ENCODE results near the gene SLC66A2. TPM values are rescaled to one million over a fixed set of nuclear protein-coding genes. Genes with fewer than 3 reads are reported as not detected.

SLC66A2 gene
- total RNA-seq, 1 experiment from 2014 or later: 13.0 TPM

DNA sequence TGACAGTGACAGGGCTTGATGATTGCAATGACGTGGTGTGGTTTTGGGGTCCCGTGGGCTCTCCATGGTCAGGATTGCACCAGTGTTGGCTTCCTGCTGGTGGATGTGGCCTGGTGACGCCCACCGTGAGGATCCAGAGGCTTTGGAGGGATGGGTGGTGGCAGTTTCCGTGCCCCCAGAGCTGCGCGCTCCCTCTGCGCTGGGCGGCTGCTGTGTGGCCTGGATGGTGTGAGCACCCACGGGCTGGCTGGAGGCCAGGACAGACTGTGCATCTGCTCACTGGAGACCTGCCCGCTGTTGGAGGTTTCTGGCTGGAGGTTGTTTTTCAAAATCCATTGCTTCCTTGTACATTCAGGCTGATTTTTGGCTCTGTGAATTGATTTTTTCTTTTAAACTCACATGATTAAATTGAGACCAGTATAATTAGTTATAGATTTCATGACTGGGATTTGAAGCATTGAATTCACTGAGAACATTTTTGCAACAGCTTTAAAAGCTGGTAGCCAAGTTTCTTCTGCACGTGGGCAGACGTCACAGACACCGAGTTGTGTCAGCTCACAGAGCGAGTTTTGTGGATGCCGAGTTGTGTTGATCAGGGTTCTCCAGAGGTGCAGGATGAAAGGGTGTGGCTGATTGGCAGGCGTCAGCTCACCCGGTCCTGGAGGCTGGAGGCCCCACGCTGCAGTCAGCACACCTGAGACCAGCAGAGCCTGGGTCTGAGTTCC lies 81.0 kb downstream of the SLC66A2 start:
- Histone ChIP-seq H4K8ac (replicated peaks; ENCODE audit: insufficient read length, low read depth, low read length) (no peak overlapping the region), H3K23ac (ENCODE audit: insufficient read length, low read depth, low read length) (no peak overlapping the region), H3K9me3 (ENCODE audit: control insufficient read depth, low read depth, low read length) (no peaks in the 10 kb centered on the region), H3K27me3 (ENCODE audit: insufficient read depth, low read length) (no peaks in the 10 kb centered on the region), H2AK5ac (ENCODE audit: insufficient read length, low read length) (no peak overlapping the region), H3K56ac (ENCODE audit: insufficient read length, low read depth, low read length) (no peak overlapping the region), H2BK15ac (ENCODE audit: low read depth, low read length) (no peak overlapping the region), H3K14ac (ENCODE audit: insufficient read depth, low read length) (peak overlapping the region; percentile 9; the same call in 1 of the 2 replicates), H3T11ph (ENCODE audit: low read length) (no peak overlapping the region), H2BK20ac (ENCODE audit: low read depth, low read length, poor library complexity, severe bottlenecking) (no peak overlapping the region), H3K4me2 (ENCODE audit: insufficient read depth, insufficient read length, low read length) (no peak overlapping the region), H4K20me1 (ENCODE audit: control insufficient read depth, insufficient read depth, insufficient read length) (no peaks in the 10 kb centered on the region), H3K79me2 (ENCODE audit: insufficient read depth, low read length) (no peaks in the 10 kb centered on the region), H2BK5ac (ENCODE audit: insufficient read length, low read length) (no peak overlapping the region), H2AFZ (ENCODE audit: low read length) (no peak overlapping the region), H4K91ac (ENCODE audit: insufficient read length, low read depth, low read length) (no peak overlapping the region), H2BK120ac (ENCODE audit: low read depth, low read length, poor library complexity, severe bottlenecking) (no peak overlapping the region), H3K4ac (ENCODE audit: low read depth, low read length) (no peak overlapping the region), H3K23me2 (ENCODE audit: insufficient read length, low read depth, low read length, poor library complexity, severe bottlenecking) (no peaks in the 10 kb centered on the region), H4K5ac (ENCODE audit: insufficient read length, low read depth, low read length) (no peak overlapping the region), H3K9ac (ENCODE audit: extremely low read depth, insufficient read length, low read length) (no peak overlapping the region), H3K4me1 (ENCODE audit: insufficient read depth, low read length) (no peaks in the 10 kb centered on the region), H3K18ac (ENCODE audit: insufficient read length, low read depth, low read length) (no peak overlapping the region), H3K79me1 (ENCODE audit: insufficient read depth, low read depth, low read length, poor library complexity, severe bottlenecking) (no peaks in the 10 kb centered on the region), H3K27ac (ENCODE audit: insufficient read length, low read depth, low read length) (no peak overlapping the region), H2BK12ac (ENCODE audit: insufficient read length, low read depth, low read length) (no peak overlapping the region)
- Mint-ChIP-seq H3K4me1 (peaks cover 0 to 9% of the 10 kb centered on the region in 2 experiments; a peak in 2 of 4 replicates), H3K27me3 (ENCODE audit: low read depth) (no peaks in the 10 kb centered on the region; the same call in 1 of the 2 replicates), H3K36me3 (ENCODE audit: insufficient read depth in 1 of 3, low read depth in 3 of 3) (no peaks in the 10 kb centered on the region), H3K4me3 (no peak overlapping the region), H3K9me3 (no peaks in the 10 kb centered on the region), H3K27ac (peak overlapping the region in 1 of 3 experiments; percentile 22; a peak in 1 of 7 replicates)
- no peak for DNase-seq
- TF ChIP-seq, protein P1, sequence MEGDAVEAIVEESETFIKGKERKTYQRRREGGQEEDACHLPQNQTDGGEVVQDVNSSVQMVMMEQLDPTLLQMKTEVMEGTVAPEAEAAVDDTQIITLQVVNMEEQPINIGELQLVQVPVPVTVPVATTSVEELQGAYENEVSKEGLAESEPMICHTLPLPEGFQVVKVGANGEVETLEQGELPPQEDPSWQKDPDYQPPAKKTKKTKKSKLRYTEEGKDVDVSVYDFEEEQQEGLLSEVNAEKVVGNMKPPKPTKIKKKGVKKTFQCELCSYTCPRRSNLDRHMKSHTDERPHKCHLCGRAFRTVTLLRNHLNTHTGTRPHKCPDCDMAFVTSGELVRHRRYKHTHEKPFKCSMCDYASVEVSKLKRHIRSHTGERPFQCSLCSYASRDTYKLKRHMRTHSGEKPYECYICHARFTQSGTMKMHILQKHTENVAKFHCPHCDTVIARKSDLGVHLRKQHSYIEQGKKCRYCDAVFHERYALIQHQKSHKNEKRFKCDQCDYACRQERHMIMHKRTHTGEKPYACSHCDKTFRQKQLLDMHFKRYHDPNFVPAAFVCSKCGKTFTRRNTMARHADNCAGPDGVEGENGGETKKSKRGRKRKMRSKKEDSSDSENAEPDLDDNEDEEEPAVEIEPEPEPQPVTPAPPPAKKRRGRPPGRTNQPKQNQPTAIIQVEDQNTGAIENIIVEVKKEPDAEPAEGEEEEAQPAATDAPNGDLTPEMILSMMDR (conservative IDR thresholded peaks at IDR 0.05): no peak
- WGBS (ENCODE audit: extremely low coverage, insufficient read length, low lambda C conversion rate): no CpG with 5 or more reads among the region's 19 CpGs
